Measurements from ENCODE around the gene RFXAP. TPM values are rescaled to one million over a fixed set of nuclear protein-coding genes. Genes with fewer than 3 reads are reported as not detected.

RFXAP gene
- total RNA-seq, 1 experiment from 2014 or later: 9.2 TPM

DNA sequence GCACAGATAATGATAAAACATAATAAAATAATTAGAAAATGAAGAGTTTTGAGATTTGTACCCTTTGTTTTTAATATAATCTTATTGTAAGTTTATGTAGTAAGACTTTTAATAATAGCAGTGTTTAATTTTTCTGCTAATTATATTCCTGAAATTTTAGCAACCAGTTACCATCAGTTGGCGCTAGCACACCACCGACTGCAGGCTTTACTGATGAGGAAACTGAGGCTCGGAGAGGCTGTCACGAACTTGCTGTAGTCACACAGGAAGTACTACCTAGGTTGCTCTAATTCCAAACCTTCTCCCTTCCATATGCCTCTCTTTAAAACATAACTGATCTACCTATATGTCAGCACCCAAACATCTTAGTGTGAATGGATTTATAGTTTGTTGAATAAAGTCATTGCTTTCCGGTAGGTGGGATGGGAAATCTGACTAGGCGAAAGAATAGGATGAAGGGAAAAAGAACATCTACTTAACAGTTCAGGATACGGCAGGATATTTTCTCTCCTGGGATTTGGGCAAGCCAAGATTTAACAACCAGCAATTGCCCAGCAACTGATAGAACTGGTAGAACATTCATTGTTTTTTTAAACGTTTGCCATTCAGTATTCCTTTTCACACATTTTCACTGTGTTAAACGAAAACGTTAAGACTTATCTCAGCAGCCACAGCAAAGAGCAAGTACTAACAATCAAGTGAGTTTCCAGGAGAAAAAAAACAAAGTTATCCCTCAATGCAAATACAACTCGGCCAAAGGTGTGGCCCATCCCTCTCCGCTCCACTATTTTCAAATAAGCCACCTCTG, 822 bp upstream of the RFXAP start:
- CTCF ChIA-PET: no interaction called here
- Mint-ChIP-seq H3K27me3 (ENCODE audit: low read depth) (peaks cover 10% of the 10 kb centered on the region), H3K4me1 (peaks cover 32% of the 10 kb centered on the region), H3K27ac (peak overlapping the region; percentile 85; the same call in 1 of the 2 replicates), H3K36me3 (no peaks in the 10 kb centered on the region), H3K9me3 (peaks cover 8% of the 10 kb centered on the region; the same call in 1 of the 2 replicates), H3K4me3 (peak overlapping the region; percentile 78)
- POLR2A ChIA-PET: no interaction called here
- TF ChIP-seq CREM (CRISPR knock-in tag; IDR thresholded peaks at IDR 0.05): no peak
- TF ChIP-seq E2F1 (CRISPR knock-in tag; IDR thresholded peaks at IDR 0.05): no peak
- no peak for TF ChIP-seq AFF4 (CRISPR knock-in tag; IDR thresholded peaks at IDR 0.05; ENCODE audit: borderline replicate concordance)
- TF ChIP-seq ESRRA (CRISPR knock-in tag; IDR thresholded peaks at IDR 0.05; ENCODE audit: borderline replicate concordance): no peak
- TF ChIP-seq, protein P1, sequence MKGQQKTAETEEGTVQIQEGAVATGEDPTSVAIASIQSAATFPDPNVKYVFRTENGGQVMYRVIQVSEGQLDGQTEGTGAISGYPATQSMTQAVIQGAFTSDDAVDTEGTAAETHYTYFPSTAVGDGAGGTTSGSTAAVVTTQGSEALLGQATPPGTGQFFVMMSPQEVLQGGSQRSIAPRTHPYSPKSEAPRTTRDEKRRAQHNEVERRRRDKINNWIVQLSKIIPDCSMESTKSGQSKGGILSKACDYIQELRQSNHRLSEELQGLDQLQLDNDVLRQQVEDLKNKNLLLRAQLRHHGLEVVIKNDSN (CRISPR knock-in tag; IDR thresholded peaks at IDR 0.05): no peak
- no peak for TF ChIP-seq RORB (CRISPR knock-in tag; IDR thresholded peaks at IDR 0.05)
- TF ChIP-seq ZBTB21 (CRISPR knock-in tag; IDR thresholded peaks at IDR 0.05; ENCODE audit: borderline replicate concordance): no peak
- TF ChIP-seq ZNF138 (CRISPR knock-in tag; conservative IDR thresholded peaks at IDR 0.05): no peak
- TF ChIP-seq PRDM15 (CRISPR knock-in tag; IDR thresholded peaks at IDR 0.05): no peak
- TF ChIP-seq, protein P2, sequence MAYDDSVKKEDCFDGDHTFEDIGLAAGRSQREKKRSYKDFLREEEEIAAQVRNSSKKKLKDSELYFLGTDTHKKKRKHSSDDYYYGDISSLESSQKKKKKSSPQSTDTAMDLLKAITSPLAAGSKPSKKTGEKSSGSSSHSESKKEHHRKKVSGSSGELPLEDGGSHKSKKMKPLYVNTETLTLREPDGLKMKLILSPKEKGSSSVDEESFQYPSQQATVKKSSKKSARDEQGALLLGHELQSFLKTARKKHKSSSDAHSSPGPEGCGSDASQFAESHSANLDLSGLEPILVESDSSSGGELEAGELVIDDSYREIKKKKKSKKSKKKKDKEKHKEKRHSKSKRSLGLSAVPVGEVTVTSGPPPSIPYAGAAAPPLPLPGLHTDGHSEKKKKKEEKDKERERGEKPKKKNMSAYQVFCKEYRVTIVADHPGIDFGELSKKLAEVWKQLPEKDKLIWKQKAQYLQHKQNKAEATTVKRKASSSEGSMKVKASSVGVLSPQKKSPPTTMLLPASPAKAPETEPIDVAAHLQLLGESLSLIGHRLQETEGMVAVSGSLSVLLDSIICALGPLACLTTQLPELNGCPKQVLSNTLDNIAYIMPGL (CRISPR knock-in tag; IDR thresholded peaks at IDR 0.05): no peak
- no peak for TF ChIP-seq ZNF232 (CRISPR knock-in tag; IDR thresholded peaks at IDR 0.05)
- TF ChIP-seq CREB1 (CRISPR knock-in tag; IDR thresholded peaks at IDR 0.05): no peak
- no peak for TF ChIP-seq ZNF512 (CRISPR knock-in tag; IDR thresholded peaks at IDR 0.05; ENCODE audit: borderline replicate concordance)
- ATAC-seq: no peak
- DNase-seq (ENCODE audit: low spot score): no peak
